NCI-H187 (cell line): ENCODE measurements around the gene SRPX.

Experiments used
- DNase-seq, 2 experiments: peaks; one replicate each; lab custom pipeline; 2025; lab: John Stamatoyannopoulos, UW

SRPX gene, protein sequence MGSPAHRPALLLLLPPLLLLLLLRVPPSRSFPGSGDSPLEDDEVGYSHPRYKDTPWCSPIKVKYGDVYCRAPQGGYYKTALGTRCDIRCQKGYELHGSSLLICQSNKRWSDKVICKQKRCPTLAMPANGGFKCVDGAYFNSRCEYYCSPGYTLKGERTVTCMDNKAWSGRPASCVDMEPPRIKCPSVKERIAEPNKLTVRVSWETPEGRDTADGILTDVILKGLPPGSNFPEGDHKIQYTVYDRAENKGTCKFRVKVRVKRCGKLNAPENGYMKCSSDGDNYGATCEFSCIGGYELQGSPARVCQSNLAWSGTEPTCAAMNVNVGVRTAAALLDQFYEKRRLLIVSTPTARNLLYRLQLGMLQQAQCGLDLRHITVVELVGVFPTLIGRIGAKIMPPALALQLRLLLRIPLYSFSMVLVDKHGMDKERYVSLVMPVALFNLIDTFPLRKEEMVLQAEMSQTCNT

DNA sequence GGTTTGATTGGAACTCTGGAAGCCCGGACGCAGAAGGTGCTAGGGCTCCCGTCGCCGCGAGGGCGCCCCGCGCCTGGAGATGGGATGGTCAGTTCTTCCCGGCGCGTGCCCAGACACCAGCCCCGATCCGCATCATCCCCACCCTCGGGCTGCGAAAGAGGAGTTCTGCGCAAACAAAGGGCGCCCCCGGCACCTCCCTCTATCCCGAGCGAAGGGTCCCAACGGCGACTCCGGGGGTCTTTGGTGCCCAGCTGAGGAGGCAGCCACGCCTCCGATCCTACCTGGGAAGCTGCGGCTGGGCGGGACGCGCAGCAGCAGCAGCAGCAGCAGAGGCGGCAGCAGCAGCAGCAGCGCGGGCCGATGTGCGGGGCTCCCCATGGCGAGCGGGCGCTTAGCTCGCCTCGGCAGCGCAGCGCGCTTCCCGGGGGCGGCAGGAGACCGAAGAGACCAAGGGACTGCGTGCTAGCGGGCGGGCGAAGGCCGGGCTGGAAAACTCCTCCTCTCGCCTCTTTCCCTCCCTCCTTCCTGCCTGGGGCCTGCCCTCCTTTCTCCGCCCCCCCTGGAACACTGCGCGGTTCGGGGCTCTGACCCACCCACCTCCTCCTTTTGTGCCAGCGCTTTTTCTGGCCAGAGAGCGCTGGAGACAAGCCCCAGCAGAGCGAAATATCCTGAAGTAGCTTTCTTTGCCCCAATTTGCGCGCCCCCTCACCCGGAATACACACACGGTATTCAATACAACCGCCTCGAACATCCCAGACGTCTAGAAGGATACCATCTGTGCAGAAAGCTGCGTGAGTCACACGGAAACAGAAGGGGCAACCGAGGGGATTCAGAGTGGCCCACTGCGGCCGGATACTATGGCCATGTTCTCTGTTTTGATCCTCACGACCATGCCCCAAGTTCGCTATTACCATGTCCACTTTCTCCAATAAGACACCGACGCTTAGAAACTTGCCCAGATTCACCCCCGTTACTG, at the start of gene SRPX:
Gene SRPX, minus strand, starts transcription at position 457 of the 976 bp plus-strand sequence. Its CDS starts 79 bp downstream, at position 378.
- DNase-seq: no peak

DNA sequence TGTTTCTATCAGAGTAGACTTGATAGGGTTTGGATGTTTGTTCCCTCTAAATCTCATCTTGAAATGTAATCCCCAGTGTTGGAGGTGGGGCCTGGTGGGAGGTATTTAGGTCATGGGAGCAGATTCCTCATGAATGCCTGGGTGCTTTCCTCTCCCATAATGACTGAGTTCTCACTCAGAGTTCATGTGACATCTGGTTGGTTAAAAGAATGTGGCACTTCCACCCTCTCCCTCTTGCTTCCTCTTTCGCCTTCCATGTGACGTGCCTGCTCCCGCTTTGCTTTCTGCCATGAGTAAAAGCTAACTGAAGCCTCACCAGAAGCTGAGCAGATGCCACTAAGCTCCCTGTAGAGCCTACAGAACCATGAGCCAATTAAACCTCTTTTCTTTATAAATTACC, 47.3 kb upstream of the SRPX start:
- DNase-seq: no peak

DNA sequence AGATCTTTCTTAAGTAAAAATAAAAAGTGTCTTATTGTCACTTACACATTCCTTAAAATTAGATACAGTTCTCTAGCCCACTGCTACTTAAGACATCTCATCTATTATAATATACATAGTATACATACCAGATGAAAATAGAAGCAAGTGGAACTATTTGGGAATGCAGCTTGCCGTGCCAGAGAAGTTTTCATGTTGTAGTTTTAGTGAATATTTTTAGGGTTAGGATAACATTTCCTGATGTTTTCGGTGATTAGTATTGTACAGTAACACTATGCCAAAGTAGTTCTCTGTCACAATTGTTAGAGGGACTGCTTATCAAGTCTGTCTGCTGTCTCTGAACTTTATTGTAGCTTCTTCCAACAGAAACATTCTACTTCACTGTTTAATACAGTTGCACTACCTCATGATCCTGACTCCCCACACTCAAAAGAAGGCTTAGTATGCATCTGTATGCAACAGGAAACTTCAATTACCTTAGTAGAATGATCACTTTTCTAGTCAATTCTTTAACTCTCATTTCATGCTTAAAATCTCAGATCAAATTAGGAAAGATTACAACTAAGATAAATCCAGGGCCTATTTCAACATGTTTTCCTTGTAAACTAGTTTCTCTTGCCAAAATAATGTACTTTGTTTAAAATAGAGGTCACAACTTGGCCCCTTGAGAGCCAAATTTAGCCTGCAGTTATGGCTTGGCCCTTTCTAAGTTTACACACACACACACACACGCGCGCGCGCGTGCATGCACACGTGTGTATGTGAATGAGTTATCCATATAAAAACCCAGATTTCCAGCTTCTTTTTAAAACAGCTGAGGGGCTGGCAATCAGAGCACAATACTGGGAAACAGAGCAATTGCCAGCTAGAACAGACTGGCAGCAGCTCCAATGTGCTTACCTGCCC, 42.3 kb upstream of the SRPX start:
- no peak for DNase-seq

DNA sequence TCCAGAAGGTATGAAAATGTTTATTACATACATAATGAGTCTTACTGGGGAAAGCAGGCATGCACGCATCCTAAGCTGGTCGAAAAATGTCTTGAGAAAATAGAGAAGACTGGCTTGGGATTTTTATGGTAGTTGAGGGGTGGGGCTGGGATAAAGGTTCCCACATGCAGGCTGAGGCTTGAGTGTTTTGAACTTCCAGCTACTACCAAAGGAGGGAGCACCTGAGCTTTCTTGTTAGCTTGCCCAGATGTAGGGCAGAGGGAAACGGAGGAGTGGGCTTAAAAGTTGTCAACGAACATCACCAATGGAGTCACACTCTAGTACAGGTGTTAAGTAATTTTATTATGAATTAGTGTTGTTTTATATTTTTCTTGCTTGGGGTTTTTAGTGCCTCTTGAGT, 39.6 kb upstream of the SRPX start:
- no peak for DNase-seq

DNA sequence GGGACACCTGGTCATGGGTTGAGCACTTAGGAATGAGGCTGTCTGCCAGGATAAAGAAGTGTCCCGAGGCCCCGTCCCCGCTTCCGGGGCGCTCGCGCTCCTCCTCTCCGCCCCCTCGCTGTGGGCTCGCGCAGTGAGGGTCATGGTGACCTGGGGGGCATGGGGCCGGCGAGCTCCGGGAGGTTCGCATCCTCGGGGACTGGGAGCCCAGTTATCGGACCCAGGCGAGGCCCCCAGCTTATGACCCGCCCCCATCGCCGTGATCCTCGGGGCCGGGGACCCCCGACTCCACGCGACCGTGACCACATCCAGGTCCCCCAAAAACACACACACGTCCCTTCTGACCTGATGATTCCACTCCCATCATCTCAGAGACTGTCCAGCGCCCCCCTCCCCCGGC, 35.3 kb upstream of the SRPX start:
- no peak for DNase-seq

DNA sequence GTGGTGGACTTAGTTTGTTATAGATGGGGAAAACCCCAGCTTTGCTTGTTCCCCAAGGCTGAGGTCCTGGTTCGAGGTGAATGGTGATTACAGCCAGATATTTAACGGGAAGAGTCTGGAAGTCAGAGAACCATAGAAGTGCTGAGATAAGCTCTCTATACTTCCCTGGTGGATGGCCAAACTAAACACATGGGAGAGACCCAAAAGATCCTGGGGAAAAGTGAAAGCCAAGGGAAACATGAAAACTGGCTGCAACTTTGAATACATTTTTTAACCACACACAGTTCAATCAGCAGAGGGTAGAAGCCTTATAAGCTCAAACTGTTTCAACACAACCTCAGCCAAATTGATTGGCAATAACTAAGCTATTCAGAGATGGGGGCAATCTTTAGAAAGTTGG, 29.3 kb upstream of the SRPX start:
- DNase-seq: no peak

DNA sequence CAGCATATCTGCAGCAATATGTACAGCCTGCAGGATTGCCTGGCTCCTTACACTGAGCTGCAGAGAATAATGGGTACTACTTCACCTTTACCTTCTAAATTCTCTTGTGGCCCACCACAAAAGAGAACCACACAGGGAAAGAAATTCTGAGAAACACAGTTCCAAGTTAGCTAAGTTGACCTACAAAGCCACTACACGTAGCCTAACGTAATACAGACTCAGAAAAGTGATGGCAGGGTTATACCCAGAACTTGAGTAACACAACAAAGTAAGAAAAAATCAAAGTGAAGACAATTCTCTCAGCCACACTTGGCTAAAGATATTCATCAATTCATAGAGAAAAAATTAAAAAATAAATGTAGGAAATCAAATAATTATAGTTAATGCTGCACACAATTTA, 26.4 kb upstream of the SRPX start:
- no peak for DNase-seq

DNA sequence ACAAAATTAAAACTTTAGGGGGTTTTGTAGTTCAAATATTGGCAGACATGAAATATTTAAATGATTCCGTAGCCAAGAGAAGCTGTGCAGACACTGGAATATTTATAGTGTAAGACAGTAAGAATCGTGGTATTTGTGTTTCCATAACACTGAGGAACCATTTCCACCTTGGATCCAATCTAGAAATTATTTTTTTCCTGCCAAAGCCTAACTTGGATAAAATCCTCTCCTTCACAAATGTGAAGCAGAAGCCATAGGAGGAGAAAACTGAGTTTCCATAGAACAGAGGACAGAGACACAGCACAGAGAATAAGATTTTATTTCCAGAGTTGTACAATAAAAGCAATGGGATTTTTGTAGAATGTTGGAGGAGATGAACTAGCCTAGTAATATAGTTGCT, 19.9 kb upstream of the SRPX start:
- no peak for DNase-seq

DNA sequence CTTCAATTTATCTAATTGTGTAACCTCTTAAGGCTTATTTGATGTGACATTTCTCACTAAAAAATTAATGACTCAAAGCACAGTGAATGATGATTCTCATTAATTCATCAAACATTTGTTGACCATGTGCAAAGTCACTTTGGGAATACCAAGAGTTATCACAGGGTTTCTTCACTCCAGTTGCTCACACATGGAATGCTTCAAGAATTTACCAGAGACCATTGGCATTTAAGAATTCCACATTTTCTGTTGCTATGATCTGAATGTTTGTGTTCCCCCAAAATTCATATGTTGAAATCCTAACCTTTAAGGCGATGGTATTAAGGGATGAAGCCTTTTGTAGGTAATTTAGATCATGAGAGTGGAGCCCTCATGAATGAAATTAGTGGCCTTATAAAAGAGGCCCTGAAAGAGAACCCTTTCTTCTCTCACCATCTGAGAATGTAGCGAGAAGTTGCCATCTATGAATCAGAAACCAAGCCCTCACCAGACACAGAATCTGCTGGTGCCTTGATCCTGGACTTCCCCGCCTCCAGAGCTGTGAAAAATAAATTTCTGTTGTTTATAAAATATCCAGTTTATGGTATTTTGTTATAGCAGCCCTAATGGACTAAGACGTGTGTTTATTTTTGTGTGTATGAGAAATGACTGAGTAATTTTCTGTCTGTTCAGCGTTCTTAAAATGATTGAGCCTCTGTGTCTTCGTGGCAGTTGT, 16.4 kb upstream of the SRPX start:
- no peak for DNase-seq

DNA sequence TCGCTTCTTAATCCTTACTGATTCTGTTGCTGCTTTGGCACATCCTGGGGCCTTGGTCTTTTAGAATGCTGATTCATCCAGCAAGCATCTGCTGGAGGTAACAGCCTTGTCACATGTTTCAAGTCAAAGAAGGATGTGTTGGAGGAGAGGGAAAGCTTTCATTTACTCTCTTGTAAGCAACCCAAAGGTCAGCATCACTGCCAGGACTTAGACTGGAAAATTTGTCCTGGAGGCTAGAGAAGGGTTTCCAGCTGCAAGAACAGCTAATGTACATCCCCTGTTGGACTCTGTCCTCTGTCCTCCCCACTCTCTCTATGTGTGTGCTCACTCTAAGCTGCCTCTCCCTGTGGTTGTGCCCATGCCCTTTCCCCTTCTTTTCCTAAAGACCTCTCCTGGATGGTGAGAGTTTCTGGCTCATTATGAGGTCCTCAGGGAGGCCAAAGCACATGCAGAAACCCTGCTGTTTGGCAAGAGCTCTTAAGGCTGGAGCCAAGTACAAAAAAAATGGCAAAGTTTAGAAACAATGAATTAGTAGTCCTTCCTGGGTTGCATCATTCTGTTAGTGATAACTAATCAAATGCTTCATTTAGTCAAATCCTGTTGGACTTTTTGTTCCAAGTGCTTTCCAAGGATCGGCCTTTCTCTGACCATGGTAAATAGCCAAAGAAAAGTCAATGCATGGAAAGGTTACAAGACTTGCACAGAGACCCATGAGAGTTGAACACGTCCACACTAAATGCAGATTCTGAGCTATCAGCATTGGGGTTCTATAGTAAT, 13.4 kb upstream of the SRPX start:
- DNase-seq: no peak

DNA sequence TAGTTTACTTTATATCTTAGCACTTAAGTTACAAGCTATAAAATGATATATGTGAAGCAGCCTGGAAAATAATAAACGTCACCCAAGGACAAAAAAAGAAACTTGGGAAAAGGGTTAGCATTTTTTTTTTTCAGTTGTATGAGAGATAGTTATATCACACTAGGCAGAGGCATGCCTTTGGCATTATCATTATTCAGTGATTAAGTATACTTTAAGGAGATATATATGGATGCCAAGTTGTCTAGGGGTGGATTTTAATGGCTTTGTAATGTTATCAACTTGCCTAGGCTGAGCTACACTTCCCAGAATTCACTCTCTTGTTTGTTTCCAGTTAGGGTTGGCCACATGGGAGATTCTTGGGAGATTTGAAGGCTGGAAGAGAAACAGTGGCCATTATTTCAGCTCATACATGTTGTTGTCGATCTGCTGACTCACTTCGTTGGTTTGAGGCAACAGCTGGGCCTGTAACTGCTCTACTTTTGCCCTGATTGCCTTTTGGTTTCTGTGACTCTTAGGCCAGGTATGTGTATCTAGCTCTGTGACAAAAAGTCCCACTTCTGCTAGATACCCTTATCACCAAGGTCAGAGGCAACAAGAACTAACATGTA, 11.5 kb upstream of the SRPX start:
- no peak for DNase-seq

DNA sequence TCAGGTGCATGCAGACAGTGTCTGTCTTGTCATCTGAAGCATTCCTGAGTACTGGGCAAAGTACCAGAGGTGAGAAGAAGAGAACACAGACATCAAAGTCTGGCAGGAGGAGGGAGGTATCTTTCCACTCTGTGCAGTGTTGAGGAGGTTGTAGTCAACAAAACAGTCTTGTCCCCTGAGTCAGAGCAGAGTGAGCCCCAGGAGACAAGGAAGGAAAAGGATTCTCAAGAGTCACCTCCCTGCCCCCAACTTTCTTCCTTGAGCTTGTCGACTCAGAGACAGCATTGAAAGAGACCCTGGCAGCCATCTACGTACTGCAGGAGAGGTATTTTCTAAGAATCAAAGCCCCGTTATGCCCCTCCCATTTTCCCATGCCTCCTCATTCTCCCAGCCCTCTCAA, 4.4 kb upstream of the SRPX start:
- no peak for DNase-seq

DNA sequence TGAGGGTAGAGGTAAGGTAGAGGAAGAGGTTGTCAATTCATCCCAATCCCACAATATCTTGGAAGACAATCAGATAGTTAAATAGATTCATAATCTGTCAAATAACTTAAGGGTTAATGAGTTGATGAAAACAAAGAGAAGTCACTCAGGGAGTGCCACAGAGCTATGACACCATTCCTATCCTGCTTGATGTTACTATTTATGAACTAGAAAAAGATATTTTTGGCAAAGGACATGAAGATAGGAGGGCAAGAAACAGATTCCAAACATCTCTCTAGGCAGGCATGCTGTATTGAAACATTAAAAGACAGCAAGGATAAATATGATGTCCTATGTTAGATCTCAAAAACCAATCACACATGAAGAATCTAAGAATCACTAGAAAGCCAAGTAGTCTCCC, 3.5 kb upstream of the SRPX start:
- DNase-seq: no peak

DNA sequence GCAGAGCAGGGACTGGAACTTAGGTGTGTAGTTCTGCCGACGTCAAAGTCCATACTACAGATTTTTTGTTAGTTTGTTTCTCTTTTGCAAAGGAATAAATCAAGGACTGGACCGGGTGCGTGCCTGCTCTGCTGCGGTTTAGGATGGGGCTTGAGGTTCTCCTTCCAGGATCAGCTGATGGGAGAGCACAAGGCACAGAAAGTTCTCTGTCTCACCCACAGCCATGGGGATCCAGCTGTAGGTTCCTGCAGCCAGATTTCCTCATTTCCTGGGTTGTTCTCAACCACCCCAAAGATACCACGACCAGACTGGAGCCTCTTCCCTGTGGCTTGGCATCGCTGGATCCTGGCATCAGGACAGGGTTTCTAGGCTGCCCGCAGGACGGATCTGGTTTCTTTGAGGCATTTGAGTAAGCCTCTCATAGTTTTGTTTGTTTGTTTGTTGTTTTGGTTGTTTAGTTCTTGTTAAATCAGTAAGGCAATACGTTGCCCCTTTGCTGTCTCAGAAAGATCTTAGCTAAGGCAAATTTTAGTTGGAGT, 789 bp upstream of the SRPX start:
- DNase-seq: no peak

DNA sequence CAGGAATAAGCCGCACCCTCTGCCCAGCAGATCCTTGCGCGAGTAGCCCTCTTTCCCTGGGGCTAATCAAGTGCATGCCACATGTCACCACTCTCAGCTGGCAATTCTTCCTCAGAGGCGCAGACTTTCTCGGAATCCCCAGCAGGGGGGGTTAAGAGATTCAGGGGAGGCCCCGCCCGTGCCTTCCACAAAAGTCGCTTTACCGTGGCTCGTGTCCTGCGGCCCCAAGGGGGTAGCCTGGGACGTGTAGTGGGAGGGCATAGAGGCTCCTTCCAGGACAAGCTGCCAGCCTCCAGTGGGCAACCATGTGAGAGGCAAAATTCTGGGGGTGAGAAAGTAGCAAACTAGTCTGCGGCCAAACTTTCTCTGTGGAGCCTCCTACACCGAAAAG, 652 bp downstream of the SRPX start:
- DNase-seq: no peak

DNA sequence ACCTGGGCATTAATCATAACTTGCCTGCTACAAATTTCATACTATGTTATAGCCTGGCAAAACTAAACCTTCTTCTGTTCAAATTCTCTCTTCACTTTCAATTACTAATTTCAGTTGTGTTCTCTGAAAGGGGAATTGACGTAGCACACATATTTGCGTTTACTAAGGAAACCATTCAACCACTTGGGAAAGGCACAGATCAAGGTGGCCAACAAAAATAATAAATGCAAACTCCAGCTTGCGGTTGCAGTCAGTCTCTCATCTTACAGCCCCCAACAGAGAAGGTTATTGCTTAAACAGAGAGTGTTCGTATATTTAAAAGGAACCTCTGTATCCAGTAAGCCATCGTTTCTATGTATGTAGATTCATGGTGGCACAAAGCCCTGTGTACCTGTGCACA, 4.0 kb downstream of the SRPX start:
- no peak for DNase-seq

DNA sequence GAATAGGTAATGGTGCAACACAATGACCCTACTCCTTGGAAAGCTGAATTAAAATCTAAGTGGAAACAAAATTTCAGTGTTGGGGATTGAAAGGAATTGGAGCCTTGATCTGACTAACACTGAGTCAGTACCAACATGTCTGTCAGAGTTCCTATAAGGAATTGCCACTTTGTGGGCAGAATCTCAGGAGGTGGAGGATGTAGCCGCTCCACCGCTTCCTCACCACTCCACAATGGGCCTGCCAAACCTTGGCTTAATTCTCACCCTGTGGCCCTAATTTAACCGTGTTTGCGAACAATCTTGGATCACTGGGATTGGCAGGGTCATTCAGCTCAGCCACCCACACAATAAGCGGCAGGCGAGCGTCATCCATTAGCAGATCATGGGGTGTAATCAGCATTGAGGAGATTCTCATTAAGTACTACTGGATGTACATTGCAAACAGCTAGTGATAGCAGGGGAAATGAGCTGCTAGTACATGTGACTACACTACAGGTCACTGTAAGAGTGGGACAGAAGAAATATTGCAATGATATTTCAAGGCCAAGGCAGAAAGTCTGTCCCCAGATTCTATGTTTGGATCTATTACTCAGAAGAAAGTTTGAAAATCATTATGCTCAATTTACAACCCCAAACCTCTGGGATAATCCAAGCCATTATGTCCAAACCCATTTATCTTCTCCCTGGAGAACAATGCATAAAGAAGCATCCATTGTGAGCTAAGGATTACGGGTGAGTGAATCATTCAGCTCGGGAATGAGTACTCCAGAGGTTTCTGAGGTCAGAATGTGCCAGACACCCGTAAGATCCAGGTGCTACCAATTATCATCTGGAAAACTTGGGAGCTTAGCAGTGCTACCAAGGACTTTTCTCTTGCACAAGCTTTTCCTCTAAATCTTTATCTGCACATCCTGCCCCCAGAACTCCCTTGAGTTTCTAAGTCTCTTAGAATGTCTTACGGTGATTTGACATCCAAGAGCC, 5.8 kb downstream of the SRPX start:
- no peak for DNase-seq

DNA sequence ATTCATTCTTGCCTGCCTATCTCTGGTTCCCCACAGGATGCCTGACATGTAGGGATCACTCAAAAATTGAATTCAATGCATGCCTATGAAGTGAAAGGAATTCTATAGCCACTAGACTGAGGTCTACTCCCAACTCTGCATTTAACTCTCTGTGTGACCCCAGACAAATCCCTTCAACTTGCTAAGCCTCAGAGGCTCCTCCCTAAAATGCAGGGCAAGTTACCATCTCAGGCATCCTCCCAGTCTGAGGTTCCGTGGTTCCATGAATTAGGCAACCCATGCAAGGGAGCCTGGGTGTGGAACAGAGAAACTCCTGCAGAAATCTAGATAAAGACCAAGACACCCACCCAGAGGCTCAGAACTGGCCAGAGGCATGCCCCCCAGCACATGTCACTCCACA, 6.6 kb downstream of the SRPX start:
- DNase-seq: no peak
